ENCODE results near the gene PNRC2.
"Not testable (repeated sequence)": the region's sequence is repeated elsewhere in the genome, so short reads cannot be mapped to it uniquely, and the experiment has no call there.

Gene PNRC2

GRCh38 chr1:23996700-23997229 is 37.1 kb downstream of the PNRC2 start:
- no peak for DNase-seq

DNA sequence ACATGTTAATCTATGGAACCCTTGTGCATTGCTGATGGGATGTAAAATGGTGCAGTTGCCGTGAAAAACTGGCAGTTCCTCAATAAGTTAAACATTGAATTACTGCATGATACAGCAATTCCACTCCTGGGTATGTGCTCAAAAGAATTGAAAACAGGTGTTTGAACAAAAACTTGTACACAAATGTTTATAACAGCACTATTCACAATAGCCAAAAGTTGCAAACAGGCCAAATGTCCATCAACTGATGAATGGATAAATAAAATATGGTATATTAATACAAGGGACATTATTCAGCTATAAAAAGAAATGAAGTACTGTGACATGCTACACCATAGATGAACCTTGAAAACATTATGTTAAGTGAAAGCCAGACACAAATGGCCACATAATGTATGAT is 38.2 kb downstream of the PNRC2 start:
- no peak for DNase-seq

DNA sequence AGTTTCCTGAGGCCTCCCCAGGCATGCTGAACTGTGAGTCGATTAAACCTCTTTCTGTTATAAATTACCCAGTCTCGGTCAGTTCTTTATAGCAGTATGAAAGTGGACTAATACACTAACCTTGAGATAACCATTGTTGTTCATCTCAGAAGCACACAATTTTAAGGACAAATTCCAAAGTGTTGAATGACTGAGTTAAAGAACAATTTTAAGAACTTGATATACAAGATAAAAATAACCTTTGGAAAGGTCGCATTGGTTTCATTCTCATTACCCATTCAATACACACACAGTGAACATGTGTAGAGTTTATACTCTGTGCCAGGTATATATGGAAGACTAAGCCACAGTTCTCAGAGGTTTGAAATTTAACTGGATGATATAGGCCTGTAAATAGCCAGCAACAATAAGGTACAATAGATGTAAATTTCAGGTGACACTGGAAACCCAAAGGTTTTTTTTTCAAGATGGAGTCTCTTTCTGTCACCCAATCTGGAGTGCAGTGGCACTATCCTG is 39.6 kb downstream of the PNRC2 start:
- no peak for DNase-seq

DNA sequence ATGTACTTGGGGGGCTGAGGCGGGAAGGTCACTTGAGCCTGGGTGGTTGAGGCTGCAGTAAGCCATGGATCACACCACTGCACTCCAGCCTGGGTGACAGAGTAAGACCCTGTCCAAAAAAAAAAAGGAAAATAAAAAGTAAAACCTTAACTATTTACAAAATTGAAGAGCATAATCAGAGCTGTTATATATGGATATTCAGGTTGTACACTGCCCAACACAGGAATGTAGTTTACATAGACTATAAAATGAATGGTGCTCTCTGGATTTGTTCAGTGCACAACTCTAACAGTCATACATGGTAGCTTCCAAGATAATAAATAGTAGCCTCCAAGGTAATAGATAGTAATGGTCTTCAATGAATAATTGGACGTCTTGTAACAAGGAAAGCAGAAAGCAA is 43.1 kb downstream of the PNRC2 start:
- no peak for DNase-seq

- DNase-seq, result no peak
These were observed 43.8 kb downstream of the PNRC2 start for GRCh38 chr1:24003331-24003972.

DNA sequence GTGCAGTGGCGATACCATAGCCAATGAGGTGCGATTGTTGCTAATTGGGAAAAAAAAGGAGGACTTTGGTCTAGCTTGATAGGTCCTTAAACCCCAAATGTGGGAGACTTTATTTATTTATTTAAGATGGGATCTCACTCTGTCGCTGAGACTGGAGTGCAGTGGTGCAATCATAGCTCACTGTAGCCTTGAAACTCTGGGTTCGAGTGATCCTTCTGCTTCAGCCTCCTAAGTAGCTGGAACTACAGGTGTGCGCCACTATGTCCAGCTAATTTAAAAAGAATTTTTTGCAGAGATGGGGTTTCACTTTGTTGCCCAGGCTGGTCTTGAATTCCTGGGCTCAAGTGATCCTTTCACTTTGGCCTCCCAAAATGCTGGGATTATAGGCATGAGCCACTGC is 44.5 kb downstream of the PNRC2 start:
- DNase-seq, result no peak

DNA sequence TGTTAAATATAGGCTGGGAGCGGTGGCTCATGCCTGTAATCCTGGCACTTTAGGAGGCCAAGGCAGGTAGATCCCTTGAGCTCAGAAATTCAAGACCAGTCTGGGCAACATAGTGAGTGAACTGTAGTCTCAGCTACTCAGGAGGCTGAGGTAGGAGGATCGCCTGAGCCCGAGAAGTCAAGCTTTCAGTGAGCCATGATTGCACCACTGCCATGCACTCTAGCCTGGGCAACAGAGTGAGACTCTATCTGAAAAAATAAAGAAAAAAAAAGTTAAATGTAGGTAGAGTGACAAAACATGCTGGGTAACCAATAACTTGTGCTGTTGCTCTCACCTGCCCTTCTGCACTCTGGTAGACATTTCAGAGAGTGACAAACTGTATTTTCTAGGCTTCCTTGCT is 45.5 kb downstream of the PNRC2 start:
- DNase-seq, result no peak

- DNase-seq, result no peak
These were observed 47.5 kb downstream of the PNRC2 start for GRCh38 chr1:24007079-24007478.

GRCh38 chr1:24008574-24009184 is 49.1 kb downstream of the PNRC2 start:
- not testable (repeated sequence) for DNase-seq

DNA sequence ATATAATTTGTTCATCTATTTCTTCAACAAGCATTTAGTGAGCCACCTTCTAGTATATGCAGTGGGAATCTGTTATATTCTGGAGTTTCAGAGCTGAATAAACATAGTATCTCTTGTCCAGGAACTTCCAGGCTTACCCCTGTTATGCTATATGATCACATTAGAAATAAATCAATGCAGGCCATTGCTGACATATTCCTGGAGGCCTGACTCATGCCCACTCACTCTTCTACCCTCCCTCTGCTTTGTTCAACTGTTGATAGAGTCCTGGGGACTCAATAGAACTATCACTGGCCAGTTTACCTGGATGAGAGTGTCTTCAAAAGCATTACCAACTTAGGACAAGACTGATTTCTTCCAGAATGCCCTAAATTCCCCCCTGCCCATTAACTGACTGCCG is 49.8 kb downstream of the PNRC2 start:
- no peak for DNase-seq

- DNase-seq, result no peak
These were observed 51.0 kb downstream of the PNRC2 start for GRCh38 chr1:24010650-24011049.

DNA sequence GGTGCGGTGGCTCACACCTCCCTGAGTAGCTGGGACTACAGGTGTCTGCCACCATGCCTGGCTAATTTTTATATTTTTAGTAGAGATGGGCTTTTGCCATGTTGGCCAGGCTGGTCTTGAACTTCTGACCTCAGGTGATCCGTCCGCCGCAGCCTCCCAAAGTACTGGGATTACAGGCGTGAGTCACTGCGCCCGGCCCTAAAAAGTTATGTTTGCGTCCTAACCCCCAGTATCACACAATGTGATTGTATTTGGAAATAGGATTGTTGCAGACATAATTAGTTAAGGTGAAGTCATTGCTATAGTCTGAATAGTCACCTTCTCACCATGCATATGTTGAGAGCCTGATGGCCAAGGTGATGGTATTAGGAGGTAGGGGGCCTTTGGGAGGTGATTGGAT is 53.2 kb downstream of the PNRC2 start:
- not testable (repeated sequence) for DNase-seq
